HepG2 (cell line): Measurements from ENCODE around the gene RBL1. TPM values are rescaled to one million over a fixed set of nuclear protein-coding genes. Genes with fewer than 3 reads are reported as not detected.

ENCODE experiments used
- ATAC-seq: fragments of 200-7000 bp; cut with Tn5 transposase; 3 replicates; pipeline ENCODE4 v1.9.1; 2020; ENCODE audit warnings: mild to moderate bottlenecking, moderate library complexity
- BruUV-seq: library from RNA; stranded (reverse); fragments of 400-500 nt; replicated peaks from 2 replicates; lab custom pipeline; 2021; lab: Mats Ljungman, UMichigan
- CTCF ChIA-PET: fragments of 300-600 bp; formaldehyde crosslinking; extraction: SDS; loops from one replicate; lab custom pipeline; 2021; ENCODE audit warnings: low total read pairs, inconsistent platforms, low intra/inter-chr PET ratio; lab: Yijun Ruan, JAX
- POLR2A ChIA-PET: fragments of 350-600 bp; sonication (Branson Sonifier 250); formaldehyde crosslinking; loops from one replicate; lab custom pipeline; 2020; ENCODE audit warnings: antibody characterized with exemption, inconsistent platforms; lab: Yijun Ruan, JAX
- DNase-seq: peaks from one replicate; pipeline ENCODE4 v3.0.0-alpha.2; 2015; ENCODE audit warnings: low spot score
- FAIRE-seq: peaks from 3 replicates; lab custom pipeline; 2011; peaks lifted over from hg19 to GRCh38; lab: Jason Lieb, UNC
- H2AFZ ChIP-seq: one replicate; pipeline ENCODE4 v1.6.1; 2011; ENCODE audit warnings: low read length, inconsistent platforms
- H3K27ac ChIP-seq: fragments of 300-600 bp; 3 replicates; pipeline ENCODE4 v1.8.0; 2011; ENCODE audit warnings: mixed run types, mild to moderate bottlenecking, mixed read lengths, low read length, inconsistent platforms; ENCODE audit not compliant: insufficient read depth; ENCODE audit errors: extremely low read length
- H3K27me3 ChIP-seq, 2 experiments: fragments of 200-600 bp in 1 of 2; 2 replicates in 1 of 2; 3 replicates in 1 of 2; pipeline versions ENCODE4 v1.6.0 to v1.8.0; 2011; ENCODE audit warnings: low read length in 2 of 2, mild to moderate bottlenecking in 2 of 2, moderate library complexity in 2 of 2, inconsistent platforms in 1 of 2; ENCODE audit not compliant: insufficient read depth in 2 of 2, control insufficient read depth in 1 of 2
- H3K36me3 ChIP-seq, 2 experiments: fragments of 200-600 bp in 1 of 2; replicated peaks in 1 of 2; 2 replicates in 1 of 2; 3 replicates in 1 of 2; pipeline versions ENCODE4 v1.5.1 to v1.8.0; 2011; ENCODE audit warnings: low read length in 2 of 2, inconsistent platforms in 1 of 2; ENCODE audit not compliant: insufficient read depth in 2 of 2, control insufficient read depth in 1 of 2
- H3K4me1 ChIP-seq: 2 replicates; pipeline ENCODE4 v1.5.1; 2012; ENCODE audit warnings: low read length, inconsistent platforms; ENCODE audit not compliant: insufficient read depth
- H3K4me2 ChIP-seq: 2 replicates; pipeline ENCODE4 v1.6.0; 2011; ENCODE audit warnings: low read depth, low read length, inconsistent platforms
- H3K4me3 ChIP-seq, 3 experiments: fragments of 200-600 bp in 1 of 3; sonication (generic), shearing (Covaris generic) in 1 of 3; replicated peaks in 1 of 3; 2 replicates each; pipeline ENCODE4 v1.5.1; 2011 to 2016; ENCODE audit warnings: low read length in 3 of 3, inconsistent platforms in 2 of 3, low read depth in 2 of 3, mild to moderate bottlenecking in 2 of 3, control low read depth in 1 of 3, mixed read lengths in 1 of 3; ENCODE audit not compliant: insufficient read depth in 1 of 3
- H3K79me2 ChIP-seq: one replicate; pipeline ENCODE4 v1.6.1; 2011; ENCODE audit warnings: low read length, inconsistent platforms; ENCODE audit not compliant: insufficient read depth
- H3K9ac ChIP-seq: 2 replicates; pipeline ENCODE4 v1.6.0; 2011; ENCODE audit warnings: mild to moderate bottlenecking, low read depth, low read length, inconsistent platforms; ENCODE audit not compliant: insufficient read depth
- H3K9me3 ChIP-seq: 2 replicates; pipeline ENCODE4 v1.5.1; 2012; ENCODE audit warnings: mild to moderate bottlenecking, low read length
- H4K20me1 ChIP-seq: 2 replicates; pipeline ENCODE4 v1.6.0; 2011; ENCODE audit warnings: inconsistent platforms, mild to moderate bottlenecking, low read length, moderate library complexity; ENCODE audit not compliant: insufficient read depth
- AGO2 ChIP-seq: fragments of 200-400 bp; formaldehyde crosslinking; optimal IDR thresholded peaks from 2 replicates; pipeline ENCODE3; 2017; ENCODE audit warnings: mild to moderate bottlenecking, low read depth, low read length, moderate library complexity
- ARID5B ChIP-seq: IDR thresholded peaks from 2 replicates; pipeline ENCODE4 v1.4.0; 2020; ENCODE audit warnings: mild to moderate bottlenecking, missing genetic modification reagents
- ATF6 ChIP-seq: sonication (generic); formaldehyde crosslinking; conservative IDR thresholded peaks from 2 replicates; pipeline ENCODE4 v1.4.0; 2020; ENCODE audit warnings: missing genetic modification reagents
- HMG20A ChIP-seq: IDR thresholded peaks from 2 replicates; pipeline ENCODE4 v1.6.1; 2016; ENCODE audit warnings: borderline replicate concordance
- IRF1 ChIP-seq: sonication (generic); formaldehyde crosslinking; IDR thresholded peaks from 2 replicates; pipeline ENCODE4 v1.4.0; 2020; ENCODE audit warnings: low read depth, mild to moderate bottlenecking, missing genetic modification reagents
- MTERF4 ChIP-seq: sonication (generic); formaldehyde crosslinking; IDR thresholded peaks from 2 replicates; pipeline ENCODE4 v1.8.0; 2023; ENCODE audit warnings: mild to moderate bottlenecking, missing genetic modification reagents
- PHF5A ChIP-seq: IDR thresholded peaks from one replicate; pipeline ENCODE4 v1.6.1; 2018; ENCODE audit warnings: low read depth, missing genetic modification reagents; ENCODE audit not compliant: unreplicated experiment
- POLR2G ChIP-seq: fragments of 200-400 bp; formaldehyde crosslinking; IDR thresholded peaks from 2 replicates; pipeline ENCODE4 v1.6.1; 2018; ENCODE audit warnings: mild to moderate bottlenecking, low read depth, low read length, moderate library complexity
- RBM22 ChIP-seq: fragments of 200-400 bp; formaldehyde crosslinking; optimal IDR thresholded peaks from 2 replicates; pipeline ENCODE3; 2017; ENCODE audit warnings: mild to moderate bottlenecking, low read length, moderate library complexity
- ZBTB37 ChIP-seq: sonication (generic); formaldehyde crosslinking; IDR thresholded peaks from 2 replicates; pipeline ENCODE4 v1.4.0; 2020; ENCODE audit warnings: mild to moderate bottlenecking, missing genetic modification reagents
- ZFP36L1 ChIP-seq: sonication (generic); formaldehyde crosslinking; IDR thresholded peaks from 2 replicates; pipeline ENCODE4 v1.8.0; 2022; ENCODE audit warnings: mild to moderate bottlenecking, missing genetic modification reagents, moderate library complexity
- ZNF101 ChIP-seq: sonication (generic); formaldehyde crosslinking; IDR thresholded peaks from 2 replicates; pipeline ENCODE4 v1.4.0; 2020; ENCODE audit warnings: mild to moderate bottlenecking, low read depth, missing genetic modification reagents, borderline replicate concordance
- ZNF776 ChIP-seq: sonication (generic); formaldehyde crosslinking; IDR thresholded peaks from 2 replicates; pipeline ENCODE4 v1.4.0; 2020; ENCODE audit warnings: mild to moderate bottlenecking, missing genetic modification reagents
- WGBS: methylation state at CpG from one replicate; pipeline ENCODE4 v1.1.6; 2017; ENCODE audit warnings: low lambda C conversion rate; 5-methylcytosine and 5-hydroxymethylcytosine counted together
- in situ Hi-C: cut with HindIII; loops from 2 replicates; pipeline ENCODE4 v1.10.0; 2017; ENCODE audit warnings: low pct_unique_long_range_greater_than_20kb; ENCODE audit not compliant: extremely low pct_ligation_motif_present
- intact Hi-C: fragments of 100-400 bp; cut with micrococcal nuclease; formaldehyde crosslinking; loops from one replicate; pipeline ENCODE4 v1.10.0; 2022; ENCODE audit not compliant: unreplicated experiment
- polyA plus RNA-seq, 8 experiments: library from polyadenylated mRNA; depleted of rRNA in 3 of 8; stranded (reverse) in 7 of 8; unstranded in 1 of 8; fragments of >200 nt; fragmentation: Illumina TruSeq in 4 of 8; extraction: Trizol in 4 of 8; gene quantifications; 2 replicates each; pipeline versions ENCODE4 v1.2.1 to v1.2.3, GENCODE V29; 2011 to 2016; ENCODE audit warnings: low read depth in 4 of 8, missing spikeins in 1 of 8, mixed read lengths in 1 of 8; ENCODE audit not compliant: insufficient read depth in 1 of 8
- total RNA-seq, 5 experiments: library from RNA; depleted of rRNA; stranded (reverse); fragments of >200 nt; fragmentation: Illumina TruSeq; extraction: Trizol; gene quantifications; 2 replicates each; pipeline ENCODE4 v1.2.3, GENCODE V29; 2016; ENCODE audit warnings: low read depth in 1 of 5

RBL1 gene
- total and polyA plus RNA-seq, 2 of the 13 experiments (the other 11 are each of a cell fraction or from before 2014, with no cell fraction given) = 6.0 to 27.5 TPM

- Histone ChIP-seq H4K20me1 (no peaks in the 10 kb centered on the region), H3K9ac (no peak overlapping the region), H3K36me3 (no peaks in the 10 kb centered on the region), H3K27ac (no peak overlapping the region), H2AFZ (no peak overlapping the region), H3K27me3 (no peaks in the 10 kb centered on the region), H3K9me3 (no peaks in the 10 kb centered on the region), H3K4me2 (no peak overlapping the region), H3K4me1 (peaks cover 39% of the 10 kb centered on the region), H3K79me2 (no peaks in the 10 kb centered on the region), H3K4me3 (no peak overlapping the region)
- no peak for DNase-seq
- ChIA-PET CTCF (no interaction called here), POLR2A (no interaction called here)
- 41% methylated on average over 1 of the region's 1 CpG for WGBS
- in situ Hi-C loops (no loop called here), intact Hi-C loops (no loop called here)
- no peak for ATAC-seq
- no peak for FAIRE-seq
- no TSS peak for BruUV-seq
- TF ChIP-seq RBM22 (no peak), AGO2 (no peak), HMG20A (CRISPR knock-in tag) (no peak), ATF6 (no peak), ZNF776 (CRISPR knock-in tag) (no peak), POLR2G (no peak), MTERF4 (CRISPR knock-in tag) (no peak), ARID5B (CRISPR knock-in tag) (no peak), ZBTB37 (CRISPR knock-in tag) (no peak), ZNF101 (no peak), IRF1 (CRISPR knock-in tag) (no peak), ZFP36L1 (CRISPR knock-in tag) (no peak), PHF5A (CRISPR knock-in tag) (no peak)
These were observed 124.7 kb downstream of the RBL1 start for GRCh38 chr20:36971103-36971502.
